ENCODE measurements around the gene WDR31.

Gene WDR31

GRCh38 chr9:113352006-113352405 lies 11.9 kb upstream of the WDR31 start:
- Mint-ChIP-seq H3K4me3 (no peak overlapping the region), H3K4me1 (peaks cover 17% of the 10 kb centered on the region), H3K9me3 (no peaks in the 10 kb centered on the region), H3K36me3 (no peaks in the 10 kb centered on the region), H3K27ac (no peak overlapping the region), H3K27me3 (peaks cover 18% of the 10 kb centered on the region)

- Mint-ChIP-seq H3K36me3 (no peaks in the 10 kb centered on the region), H3K27ac (no peak overlapping the region), H3K4me1 (peaks cover 17% of the 10 kb centered on the region), H3K27me3 (peaks cover 18% of the 10 kb centered on the region), H3K9me3 (no peaks in the 10 kb centered on the region), H3K4me3 (peak overlapping the region; percentile 78)
Observed at GRCh38 chr9:113350937-113351336, 10.9 kb upstream of the WDR31 start.

- Mint-ChIP-seq H3K4me1 (peaks cover 17% of the 10 kb centered on the region), H3K9me3 (no peaks in the 10 kb centered on the region), H3K27me3 (peaks cover 18% of the 10 kb centered on the region)
Observed at GRCh38 chr9:113350107-113350661, 10.1 kb upstream of the WDR31 start.

GRCh38 chr9:113349445-113350094 lies 9.5 kb upstream of the WDR31 start, which contains the start of gene BSPRY:
Gene BSPRY (plus strand): TSS chr9:113349541. CDS start chr9:113349580, 39 bp downstream.
- no peak within 1 kb of the TSS for H3K27ac Mint-ChIP-seq
- H3K36me3 Mint-ChIP-seq, result no peaks in the 10 kb centered on the region
- H3K4me3 Mint-ChIP-seq, result peak within 1 kb of the TSS; percentile 81
- H3K4me1 Mint-ChIP-seq, result peaks cover 17% of the 10 kb centered on the region
- no peaks in the 10 kb centered on the region for H3K9me3 Mint-ChIP-seq
- peaks cover 18% of the 10 kb centered on the region for H3K27me3 Mint-ChIP-seq

More at GRCh38 chr9:113350107-113350661, 10.1 kb upstream of the WDR31 start:
- no peak overlapping the region for H3K27ac Mint-ChIP-seq
- no peaks in the 10 kb centered on the region for H3K36me3 Mint-ChIP-seq
- peak overlapping the region; percentile 78 for H3K4me3 Mint-ChIP-seq

GRCh38 chr9:113349066-113349444 lies 9.0 kb upstream of the WDR31 start:
- no peak overlapping the region for H3K27ac Mint-ChIP-seq
- peaks cover 17% of the 10 kb centered on the region for H3K4me1 Mint-ChIP-seq
- peak overlapping the region; percentile 81 for H3K4me3 Mint-ChIP-seq
- H3K36me3 Mint-ChIP-seq, result no peaks in the 10 kb centered on the region
- peaks cover 18% of the 10 kb centered on the region for H3K27me3 Mint-ChIP-seq
- H3K9me3 Mint-ChIP-seq, result no peaks in the 10 kb centered on the region

- Mint-ChIP-seq H3K27me3 (peaks cover 18% of the 10 kb centered on the region), H3K4me1 (peaks cover 17% of the 10 kb centered on the region), H3K9me3 (no peaks in the 10 kb centered on the region), H3K36me3 (no peaks in the 10 kb centered on the region), H3K27ac (no peak overlapping the region), H3K4me3 (peak overlapping the region; percentile 36)
Observed at GRCh38 chr9:113348437-113348836, 8.4 kb upstream of the WDR31 start.

- Mint-ChIP-seq H3K36me3 (no peaks in the 10 kb centered on the region), H3K4me3 (no peak overlapping the region), H3K9me3 (no peaks in the 10 kb centered on the region), H3K27me3 (peaks cover 7% of the 10 kb centered on the region), H3K27ac (no peak overlapping the region), H3K4me1 (peaks cover 25% of the 10 kb centered on the region)
Observed at GRCh38 chr9:113345671-113346070, 5.6 kb upstream of the WDR31 start.

GRCh38 chr9:113345190-113345589 lies 5.1 kb upstream of the WDR31 start:
- Mint-ChIP-seq H3K27ac (no peak overlapping the region), H3K9me3 (no peaks in the 10 kb centered on the region), H3K4me1 (peaks cover 20% of the 10 kb centered on the region), H3K27me3 (peaks cover 6% of the 10 kb centered on the region), H3K4me3 (no peak overlapping the region), H3K36me3 (no peaks in the 10 kb centered on the region)

GRCh38 chr9:113343732-113344231 lies 3.7 kb upstream of the WDR31 start:
- peaks cover 19% of the 10 kb centered on the region for H3K4me1 Mint-ChIP-seq
- H3K27me3 Mint-ChIP-seq, result no peaks in the 10 kb centered on the region
- no peak overlapping the region for H3K4me3 Mint-ChIP-seq
- no peaks in the 10 kb centered on the region for H3K36me3 Mint-ChIP-seq
- H3K27ac Mint-ChIP-seq, result no peak overlapping the region
- no peaks in the 10 kb centered on the region for H3K9me3 Mint-ChIP-seq

GRCh38 chr9:113341712-113342410 lies 1.8 kb upstream of the WDR31 start:
- Mint-ChIP-seq H3K27ac (peak overlapping the region; percentile 42), H3K9me3 (no peaks in the 10 kb centered on the region), H3K36me3 (no peaks in the 10 kb centered on the region), H3K27me3 (no peaks in the 10 kb centered on the region), H3K4me3 (peak overlapping the region; percentile 88), H3K4me1 (peaks cover 19% of the 10 kb centered on the region)

GRCh38 chr9:113337714-113338113 lies 2.4 kb downstream of the WDR31 start:
- Mint-ChIP-seq H3K4me1 (peaks cover 18% of the 10 kb centered on the region), H3K9me3 (no peaks in the 10 kb centered on the region), H3K36me3 (no peaks in the 10 kb centered on the region), H3K27ac (no peak overlapping the region), H3K27me3 (no peaks in the 10 kb centered on the region), H3K4me3 (no peak overlapping the region)

- no peak overlapping the region for H3K27ac Mint-ChIP-seq
- no peaks in the 10 kb centered on the region for H3K4me1 Mint-ChIP-seq
- no peaks in the 10 kb centered on the region for H3K9me3 Mint-ChIP-seq
- no peak overlapping the region for H3K4me3 Mint-ChIP-seq
- no peaks in the 10 kb centered on the region for H3K36me3 Mint-ChIP-seq
- no peaks in the 10 kb centered on the region for H3K27me3 Mint-ChIP-seq
Observed at GRCh38 chr9:113331780-113332179, 8.3 kb downstream of the WDR31 start.

GRCh38 chr9:113328045-113328782 lies 11.9 kb downstream of the WDR31 start:
- H3K36me3 Mint-ChIP-seq, result no peaks in the 10 kb centered on the region
- no peaks in the 10 kb centered on the region for H3K27me3 Mint-ChIP-seq
- no peaks in the 10 kb centered on the region for H3K4me1 Mint-ChIP-seq
- no peaks in the 10 kb centered on the region for H3K9me3 Mint-ChIP-seq
- H3K27ac Mint-ChIP-seq, result no peak overlapping the region
- H3K4me3 Mint-ChIP-seq, result no peak overlapping the region

- H3K4me3 Mint-ChIP-seq, result no peak overlapping the region
- H3K4me1 Mint-ChIP-seq, result no peaks in the 10 kb centered on the region
- H3K27ac Mint-ChIP-seq, result no peak overlapping the region
- no peaks in the 10 kb centered on the region for H3K9me3 Mint-ChIP-seq
- H3K36me3 Mint-ChIP-seq, result no peaks in the 10 kb centered on the region
- no peaks in the 10 kb centered on the region for H3K27me3 Mint-ChIP-seq
Observed at GRCh38 chr9:113326230-113326629, 13.8 kb downstream of the WDR31 start.

GRCh38 chr9:113322671-113323070 lies 17.4 kb downstream of the WDR31 start:
- no peaks in the 10 kb centered on the region for H3K27me3 Mint-ChIP-seq
- H3K27ac Mint-ChIP-seq, result no peak overlapping the region

More at GRCh38 chr9:113322671-113323070, 17.4 kb downstream of the WDR31 start:
- Mint-ChIP-seq H3K4me1 (no peaks in the 10 kb centered on the region), H3K4me3 (no peak overlapping the region), H3K36me3 (no peaks in the 10 kb centered on the region), H3K9me3 (no peaks in the 10 kb centered on the region)
